Natural killer cell treated with Interleukin-12 subunit alpha and Interleukin-12 subunit beta and Interleukin-15 and Interleukin-18, amount 100 ng/mL, for 72 hours (primary cell): ENCODE results near the gene INO80. TPM values are rescaled to one million over a fixed set of nuclear protein-coding genes. Genes with fewer than 3 reads are reported as not detected.

Experiments
- ATAC-seq, 2 donors: fragments of 150-1000 bp; cut with Tn5 transposase in 1 of 2; sonication (Bioruptor Pico), chemical (Tn5 transposase) in 1 of 2; 2 replicates each; pipeline ENCODE4 v1.10.0; 2021
- DNase-seq: peaks from one replicate; pipeline ENCODE4 v3.0.0; 2022; ENCODE audit warnings: low spot score
- H3K27ac Mint-ChIP-seq, 2 donors: 1 replicate in 1 of 2; 2 replicates in 1 of 2; pipeline ENCODE4 v1.8.0; 2022; ENCODE audit warnings: mixed read lengths in 2 of 2, mild to moderate bottlenecking in 1 of 2, moderate library complexity in 1 of 2
- H3K27me3 Mint-ChIP-seq, 2 donors: 1 replicate in 1 of 2; 2 replicates in 1 of 2; pipeline ENCODE4 v1.8.0; 2022; ENCODE audit warnings: mixed read lengths in 2 of 2
- H3K36me3 Mint-ChIP-seq: one replicate; pipeline ENCODE4 v1.8.0; 2022; ENCODE audit warnings: mixed read lengths
- H3K4me1 Mint-ChIP-seq, 2 donors: 1 replicate in 1 of 2; 2 replicates in 1 of 2; pipeline ENCODE4 v1.8.0; 2022; ENCODE audit warnings: low read depth in 2 of 2, mixed read lengths in 2 of 2, mild to moderate bottlenecking in 1 of 2
- H3K4me3 Mint-ChIP-seq: one replicate; pipeline ENCODE4 v1.8.0; 2022; ENCODE audit warnings: mixed read lengths
- H3K9me3 Mint-ChIP-seq: 2 replicates; pipeline ENCODE4 v1.8.0; 2022; ENCODE audit warnings: mixed read lengths
- total RNA-seq, 2 donors: library from RNA; stranded (reverse); gene quantifications; one replicate each; pipeline ENCODE4 v1.2.3, GENCODE V29; 2022

The INO80 gene
- total RNA-seq, 2 donors from 2014 or later = 34.3 to 55.7 TPM

DNA sequence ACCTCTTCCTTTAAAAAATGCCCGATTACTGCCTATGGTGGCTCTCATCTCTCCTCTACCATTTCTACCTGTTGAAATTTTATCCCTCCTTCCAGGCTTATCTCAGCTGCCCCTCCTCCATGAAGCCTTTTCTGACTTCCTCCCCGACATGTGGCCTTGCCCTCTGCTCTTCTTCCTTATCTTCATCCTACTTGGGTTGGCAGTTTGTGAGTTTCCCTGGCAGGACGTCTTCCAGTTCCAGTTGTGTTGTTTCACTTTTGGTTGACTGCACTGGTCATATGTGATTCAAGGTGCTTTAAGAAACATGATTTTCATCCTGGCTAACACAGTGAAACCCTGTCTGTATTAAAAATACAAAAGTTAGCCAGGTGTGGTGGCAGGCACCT, 182.6 kb downstream of the INO80 start:
- Mint-ChIP-seq H3K27me3 (peaks cover 31 to 36% of the 10 kb centered on the region in 2 donors), H3K36me3 (no peaks in the 10 kb centered on the region), H3K4me3 (no peak overlapping the region), H3K9me3 (no peaks in the 10 kb centered on the region), H3K27ac (no peak overlapping the region), H3K4me1 (peaks cover 23 to 27% of the 10 kb centered on the region in 2 donors)
- DNase-seq (no peak), ATAC-seq (no peak)

- DNase-seq = no peak
- H3K4me1 Mint-ChIP-seq = peaks cover 23 to 27% of the 10 kb centered on the region in 2 donors
- ATAC-seq = no peak
- peaks cover 31 to 36% of the 10 kb centered on the region in 2 donors for H3K27me3 Mint-ChIP-seq
- H3K36me3 Mint-ChIP-seq = no peaks in the 10 kb centered on the region
- no peaks in the 10 kb centered on the region for H3K9me3 Mint-ChIP-seq
- no peak overlapping the region for H3K27ac Mint-ChIP-seq
- H3K4me3 Mint-ChIP-seq = no peak overlapping the region
Observed at GRCh38 chr15:40932649-40933516, 183.2 kb downstream of the INO80 start.

- H3K27ac Mint-ChIP-seq = no peak overlapping the region
- no peak overlapping the region for H3K4me3 Mint-ChIP-seq
- ATAC-seq (peak in 1 of 2 donors; percentile 59), DNase-seq (no peak)
- H3K9me3 Mint-ChIP-seq = no peaks in the 10 kb centered on the region
- H3K36me3 Mint-ChIP-seq = no peaks in the 10 kb centered on the region
- peaks cover 33 to 40% of the 10 kb centered on the region in 2 donors for H3K27me3 Mint-ChIP-seq
- H3K4me1 Mint-ChIP-seq = peaks cover 25 to 29% of the 10 kb centered on the region in 2 donors
Observed at GRCh38 chr15:40932156-40932555, 183.9 kb downstream of the INO80 start.

DNA sequence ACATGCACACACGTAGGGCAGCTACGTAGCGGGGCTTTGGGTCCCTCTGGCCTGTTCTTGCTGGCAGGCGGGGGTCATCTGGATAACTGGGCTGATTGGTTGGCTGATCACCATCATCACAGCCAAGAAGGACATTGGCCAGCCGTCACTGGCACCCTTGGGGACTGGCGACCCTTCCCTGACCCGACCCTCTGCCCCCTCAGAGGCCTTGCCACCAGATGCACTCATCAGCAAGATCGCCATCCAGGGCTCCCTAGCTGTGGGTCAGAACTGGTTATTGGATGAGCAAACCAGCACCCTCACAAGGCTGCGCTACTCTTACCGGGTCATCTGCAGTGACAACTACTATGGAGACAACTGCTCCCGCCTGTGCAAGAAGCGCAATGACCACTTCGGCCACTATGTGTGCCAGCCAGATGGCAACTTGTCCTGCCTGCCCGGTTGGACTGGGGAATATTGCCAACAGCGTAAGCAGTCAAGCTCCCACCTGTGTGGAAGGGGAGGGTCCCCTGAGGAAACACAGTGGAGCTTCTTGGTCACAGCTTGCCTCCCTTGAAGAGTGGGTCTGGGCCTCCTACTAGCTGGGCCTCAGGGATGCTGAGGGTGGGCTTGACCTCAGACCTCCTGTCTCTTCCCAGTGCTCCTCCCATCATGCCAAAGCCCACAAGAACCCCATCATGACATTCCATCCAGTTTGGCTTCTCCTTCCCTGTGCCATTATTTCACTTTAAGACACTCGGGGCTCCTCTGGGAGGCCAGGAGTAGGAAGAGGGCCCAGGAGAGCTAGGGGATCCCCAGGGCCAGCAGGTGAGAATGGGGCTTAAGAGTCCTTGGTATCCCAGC, 184.6 kb downstream of the INO80 start:
- Mint-ChIP-seq H3K4me3 (peak overlapping the region; percentile 74), H3K4me1 (peaks cover 29 to 34% of the 10 kb centered on the region in 2 donors)
- ATAC-seq = no peak

GRCh38 chr15:40930430-40931299, 185.4 kb downstream of the INO80 start:
- peaks cover 38 to 47% of the 10 kb centered on the region in 2 donors for H3K27me3 Mint-ChIP-seq
- ATAC-seq (no peak), DNase-seq (no peak)
- H3K4me1 Mint-ChIP-seq = peaks cover 29 to 35% of the 10 kb centered on the region in 2 donors
- no peaks in the 10 kb centered on the region for H3K36me3 Mint-ChIP-seq
- peak overlapping the region; percentile 74 for H3K4me3 Mint-ChIP-seq
- H3K9me3 Mint-ChIP-seq = no peaks in the 10 kb centered on the region
- H3K27ac Mint-ChIP-seq = no peak overlapping the region

More for the DNA sequence above, 184.6 kb downstream of the INO80 start:
- Mint-ChIP-seq H3K36me3 (no peaks in the 10 kb centered on the region), H3K27me3 (peaks cover 38 to 46% of the 10 kb centered on the region in 2 donors), H3K27ac (no peak overlapping the region), H3K9me3 (no peaks in the 10 kb centered on the region)
- no peak for DNase-seq

- Mint-ChIP-seq H3K27ac (no peak overlapping the region), H3K36me3 (no peaks in the 10 kb centered on the region), H3K27me3 (peaks cover 44 to 54% of the 10 kb centered on the region in 2 donors), H3K9me3 (no peaks in the 10 kb centered on the region), H3K4me3 (peak overlapping the region; percentile 76), H3K4me1 (peaks cover 29 to 40% of the 10 kb centered on the region in 2 donors)
- no peak for DNase-seq
- ATAC-seq = peak; percentile 3 to 7
Observed at GRCh38 chr15:40929660-40930429, 186.2 kb downstream of the INO80 start.

Other genes with a start within 250 kb of the INO80 start
- not detected for gene RHOV, start 242.0 kb downstream of the INO80 start, total RNA-seq
- 10 to 100 TPM; 22.8 to 27.3 TPM for gene VPS18, start 221.8 kb downstream of the INO80 start, total RNA-seq
- gene DLL4, start 186.9 kb downstream of the INO80 start, total RNA-seq = under 1 TPM in 1 of 2 donors, not detected in 1; 0.17 TPM
- gene CHAC1, start 162.8 kb downstream of the INO80 start, total RNA-seq = 10 to 100 TPM in 1 of 2 donors, 1 to 10 TPM in 1; 7.7 to 13.1 TPM
- not detected for gene EXD1, start 114.5 kb upstream of the INO80 start, total RNA-seq
- gene CHP1, start 115.0 kb upstream of the INO80 start, total RNA-seq = 10 to 100 TPM; 42.3 to 51.8 TPM
- gene OIP5, start 216.3 kb upstream of the INO80 start, total RNA-seq = 10 to 100 TPM in 1 of 2 donors, 1 to 10 TPM in 1; 8.2 to 15.1 TPM
- 100 to 1,000 TPM in 1 of 2 donors, 10 to 100 TPM in 1; 80.5 to 118 TPM for gene NUSAP1, start 216.6 kb upstream of the INO80 start, total RNA-seq